RPMI7951 (cell line): ENCODE results near the gene GPR78. TPM values are rescaled to one million over a fixed set of nuclear protein-coding genes. Genes with fewer than 3 reads are reported as not detected.
"Not testable (repeated sequence)": the region's sequence is repeated elsewhere in the genome, so short reads cannot be mapped to it uniquely, and the experiment has no call there.

Experiments
- DNase-seq: peaks from one replicate; pipeline ENCODE4 v3.0.0-alpha.2; 2012; ENCODE audit warnings: low read depth
- total RNA-seq: library from RNA; depleted of rRNA; stranded (reverse); fragments of >200 nt; shearing (Covaris generic); gene quantifications from 2 replicates; pipeline ENCODE4 v1.2.3, GENCODE V29; 2014; rRNA removed

GPR78 gene
- total RNA-seq, 1 experiment from 2014 or later, result not detected

- DNase-seq, result no peak
Measured at GRCh38 chr4:8615921-8616787, 36.0 kb downstream of the GPR78 start.

- no peak for DNase-seq
Measured at GRCh38 chr4:8616831-8617230, 36.6 kb downstream of the GPR78 start.

GRCh38 chr4:8617486-8618040 lies 37.4 kb downstream of the GPR78 start:
- no peak for DNase-seq

- DNase-seq, result no peak
Measured at GRCh38 chr4:8618421-8618820, 38.2 kb downstream of the GPR78 start.

- no peak for DNase-seq
Measured at GRCh38 chr4:8618961-8619720, 38.9 kb downstream of the GPR78 start.

- not testable (repeated sequence) for DNase-seq
Measured at GRCh38 chr4:8621135-8621534, 40.9 kb downstream of the GPR78 start.

- DNase-seq, result not testable (repeated sequence)
Measured at GRCh38 chr4:8624601-8625272, 44.5 kb downstream of the GPR78 start.

- not testable (repeated sequence) for DNase-seq
Measured at GRCh38 chr4:8630240-8630905, 50.2 kb downstream of the GPR78 start.

GRCh38 chr4:8631896-8632295 lies 51.7 kb downstream of the GPR78 start:
- not testable (repeated sequence) for DNase-seq

GRCh38 chr4:8634773-8635172 lies 54.6 kb downstream of the GPR78 start:
- not testable (repeated sequence) for DNase-seq

- not testable (repeated sequence) for DNase-seq
Measured at GRCh38 chr4:8635897-8636554, 55.8 kb downstream of the GPR78 start.

Other genes starting within 250 kb of the GPR78 start
- 10.7 and 12.6 TPM in 2 replicates for gene ACOX3, start 139.7 kb upstream of the GPR78 start, total RNA-seq
- gene TRMT44, start 139.6 kb upstream of the GPR78 start, total RNA-seq, result 7.8 and 9.6 TPM in 2 replicates
- gene CPZ, start 12.4 kb downstream of the GPR78 start, total RNA-seq, result 4.0 and 7.1 TPM in 2 replicates